ENCODE data around the gene NCKAP5. TPM values are rescaled to one million over a fixed set of nuclear protein-coding genes. Genes with fewer than 3 reads are reported as not detected.

NCKAP5 gene
- total RNA-seq, 1 donor from 2014 or later = 7.4 TPM

- H3K27me3 Mint-ChIP-seq (ENCODE audit: unreplicated experiment) = no peaks in the 10 kb centered on the region
- H3K4me3 Mint-ChIP-seq (ENCODE audit: unreplicated experiment) = no peak overlapping the region
- H3K4me1 Mint-ChIP-seq (ENCODE audit: unreplicated experiment) = no peaks in the 10 kb centered on the region
- no peaks in the 10 kb centered on the region for H3K36me3 Mint-ChIP-seq (ENCODE audit: low read depth, unreplicated experiment)
- H3K27ac Mint-ChIP-seq (ENCODE audit: unreplicated experiment) = no peak overlapping the region
- no peaks in the 10 kb centered on the region for H3K9me3 Mint-ChIP-seq (ENCODE audit: unreplicated experiment)
- no peak for DNase-seq (ENCODE audit: low spot score)
- TF ChIP-seq CTCF (IDR thresholded peaks at IDR 0.05; ENCODE audit: unreplicated experiment) = no peak
Observed at GRCh38 chr2:132773331-132773730, 794.9 kb downstream of the NCKAP5 start.

DNA sequence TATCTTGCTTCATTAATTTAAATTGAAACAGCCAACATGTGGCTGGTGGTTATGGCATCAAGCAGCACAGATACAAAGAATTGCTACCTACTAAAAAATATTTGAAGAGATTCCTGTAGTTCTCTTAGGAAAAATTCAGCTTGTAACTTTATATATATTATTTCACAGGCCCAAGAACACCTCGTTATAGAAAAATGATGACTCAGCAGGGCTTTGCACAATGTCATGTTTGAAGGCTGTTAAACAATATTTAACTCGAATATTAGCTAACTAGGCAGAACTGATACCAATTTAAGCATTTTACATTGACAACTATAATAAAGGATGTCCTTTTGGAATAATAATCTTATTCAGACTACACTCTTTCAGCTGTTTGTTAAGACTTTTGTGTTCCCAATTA is 795.9 kb downstream of the NCKAP5 start:
- H3K9me3 Mint-ChIP-seq (ENCODE audit: unreplicated experiment) = no peaks in the 10 kb centered on the region
- DNase-seq (ENCODE audit: low spot score) = no peak
- H3K27me3 Mint-ChIP-seq (ENCODE audit: unreplicated experiment) = no peaks in the 10 kb centered on the region
- no peak for TF ChIP-seq CTCF (IDR thresholded peaks at IDR 0.05; ENCODE audit: unreplicated experiment)
- H3K4me3 Mint-ChIP-seq (ENCODE audit: unreplicated experiment) = no peak overlapping the region
- no peaks in the 10 kb centered on the region for H3K36me3 Mint-ChIP-seq (ENCODE audit: low read depth, unreplicated experiment)
- no peaks in the 10 kb centered on the region for H3K4me1 Mint-ChIP-seq (ENCODE audit: unreplicated experiment)
- no peak overlapping the region for H3K27ac Mint-ChIP-seq (ENCODE audit: unreplicated experiment)

DNA sequence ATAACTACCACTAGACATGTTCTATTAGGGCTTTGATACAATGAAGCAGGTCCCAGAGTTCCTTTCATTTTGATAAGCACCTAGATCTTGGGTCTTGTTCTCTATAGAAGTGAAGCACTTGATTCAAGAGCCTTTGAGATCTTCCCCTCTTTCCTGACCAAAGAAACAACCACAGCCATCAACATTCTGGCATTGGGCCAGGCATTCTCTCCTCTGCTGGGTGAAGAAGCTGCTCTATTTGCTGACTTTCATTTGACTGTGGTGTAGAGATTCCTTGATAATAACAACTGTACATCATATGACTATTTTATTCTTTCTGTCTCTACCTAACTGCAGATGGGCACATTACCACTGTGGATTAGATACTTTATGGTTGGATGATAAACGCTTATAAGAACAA is 801.7 kb downstream of the NCKAP5 start:
- Mint-ChIP-seq H3K9me3 (ENCODE audit: unreplicated experiment) (no peaks in the 10 kb centered on the region), H3K4me3 (ENCODE audit: unreplicated experiment) (no peak overlapping the region), H3K27me3 (ENCODE audit: unreplicated experiment) (no peaks in the 10 kb centered on the region)

DNA sequence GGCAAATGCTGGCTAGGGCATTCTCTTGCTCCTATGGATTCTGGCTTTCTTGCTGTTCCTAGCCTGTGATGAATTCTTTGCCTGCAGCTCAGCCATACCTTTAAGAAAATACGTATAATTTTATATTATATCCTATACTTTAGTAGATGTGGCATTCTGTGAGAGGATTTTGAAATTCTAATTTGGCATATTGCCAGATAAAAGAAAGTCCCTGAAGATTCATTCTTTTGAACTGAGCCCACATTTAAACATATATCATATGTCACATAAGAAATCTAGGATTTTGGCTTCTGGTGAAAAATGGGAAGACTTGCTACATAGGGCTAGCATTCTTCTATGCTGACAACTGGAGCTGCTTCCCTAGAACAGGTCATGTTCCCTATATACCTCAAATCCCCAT is 806.8 kb downstream of the NCKAP5 start:
- H3K4me1 Mint-ChIP-seq (ENCODE audit: unreplicated experiment) = no peaks in the 10 kb centered on the region
- no peaks in the 10 kb centered on the region for H3K9me3 Mint-ChIP-seq (ENCODE audit: unreplicated experiment)
- H3K36me3 Mint-ChIP-seq (ENCODE audit: low read depth, unreplicated experiment) = no peaks in the 10 kb centered on the region
- H3K4me3 Mint-ChIP-seq (ENCODE audit: unreplicated experiment) = no peak overlapping the region
- no peak for DNase-seq (ENCODE audit: low spot score)
- no peak overlapping the region for H3K27ac Mint-ChIP-seq (ENCODE audit: unreplicated experiment)
- H3K27me3 Mint-ChIP-seq (ENCODE audit: unreplicated experiment) = no peaks in the 10 kb centered on the region
- no peak for TF ChIP-seq CTCF (IDR thresholded peaks at IDR 0.05; ENCODE audit: unreplicated experiment)

More for the DNA sequence above, 801.7 kb downstream of the NCKAP5 start:
- DNase-seq (ENCODE audit: low spot score) = no peak
- Mint-ChIP-seq H3K4me1 (ENCODE audit: unreplicated experiment) (no peaks in the 10 kb centered on the region), H3K36me3 (ENCODE audit: low read depth, unreplicated experiment) (no peaks in the 10 kb centered on the region), H3K27ac (ENCODE audit: unreplicated experiment) (no peak overlapping the region)
- no peak for TF ChIP-seq CTCF (IDR thresholded peaks at IDR 0.05; ENCODE audit: unreplicated experiment)

DNA sequence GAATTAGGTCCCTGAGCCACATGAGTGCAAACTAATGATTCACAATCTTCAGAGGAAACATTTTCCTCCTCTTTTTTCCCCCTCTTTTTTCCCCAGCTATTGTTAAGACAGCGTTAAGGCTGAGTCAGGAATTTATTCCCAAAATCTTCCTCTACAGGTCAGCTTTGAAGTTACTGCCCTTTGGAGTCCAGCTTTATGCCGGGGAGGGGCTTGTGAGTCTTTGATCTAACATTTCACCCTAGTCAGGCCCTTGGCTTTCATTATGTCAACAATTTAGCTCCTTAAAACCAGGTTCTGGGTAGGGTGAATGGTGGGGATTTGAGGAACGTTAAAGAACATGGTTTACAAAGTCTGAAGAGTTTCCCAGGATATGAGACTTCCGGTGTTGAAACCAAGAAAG is 807.3 kb downstream of the NCKAP5 start:
- TF ChIP-seq CTCF (IDR thresholded peaks at IDR 0.05; ENCODE audit: unreplicated experiment) = no peak
- no peak overlapping the region for H3K27ac Mint-ChIP-seq (ENCODE audit: unreplicated experiment)
- H3K27me3 Mint-ChIP-seq (ENCODE audit: unreplicated experiment) = no peaks in the 10 kb centered on the region
- no peaks in the 10 kb centered on the region for H3K9me3 Mint-ChIP-seq (ENCODE audit: unreplicated experiment)
- H3K4me3 Mint-ChIP-seq (ENCODE audit: unreplicated experiment) = no peak overlapping the region
- H3K36me3 Mint-ChIP-seq (ENCODE audit: low read depth, unreplicated experiment) = no peaks in the 10 kb centered on the region
- DNase-seq (ENCODE audit: low spot score) = no peak
- no peaks in the 10 kb centered on the region for H3K4me1 Mint-ChIP-seq (ENCODE audit: unreplicated experiment)
